ENCODE results near the gene B3GNT5.

DNA sequence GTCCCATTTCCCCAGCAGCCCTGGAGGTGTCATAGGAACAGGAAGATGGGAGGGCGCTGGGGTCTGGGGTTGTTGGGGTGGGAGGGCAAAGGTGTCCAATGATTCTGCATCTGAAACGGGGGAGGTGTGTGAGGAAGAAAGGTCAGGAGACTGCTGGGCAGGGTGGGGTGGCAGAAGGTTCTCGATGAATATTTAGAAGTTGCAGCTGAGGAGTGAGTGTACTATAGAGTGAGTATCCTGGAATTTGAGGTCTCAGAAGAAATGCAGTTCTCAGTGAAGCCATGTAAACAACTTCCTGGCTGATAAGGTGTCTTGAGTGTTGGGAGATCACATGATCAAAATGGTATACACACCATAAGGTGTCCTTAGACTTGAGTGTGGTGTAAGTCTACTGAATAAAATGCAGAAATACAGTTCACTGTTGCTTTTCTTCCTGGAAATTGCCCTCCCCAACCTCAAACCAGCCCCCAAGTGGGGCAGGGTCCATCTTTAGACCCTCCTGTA, 9.9 kb downstream of the B3GNT5 start:
- TF ChIP-seq, protein P1, sequence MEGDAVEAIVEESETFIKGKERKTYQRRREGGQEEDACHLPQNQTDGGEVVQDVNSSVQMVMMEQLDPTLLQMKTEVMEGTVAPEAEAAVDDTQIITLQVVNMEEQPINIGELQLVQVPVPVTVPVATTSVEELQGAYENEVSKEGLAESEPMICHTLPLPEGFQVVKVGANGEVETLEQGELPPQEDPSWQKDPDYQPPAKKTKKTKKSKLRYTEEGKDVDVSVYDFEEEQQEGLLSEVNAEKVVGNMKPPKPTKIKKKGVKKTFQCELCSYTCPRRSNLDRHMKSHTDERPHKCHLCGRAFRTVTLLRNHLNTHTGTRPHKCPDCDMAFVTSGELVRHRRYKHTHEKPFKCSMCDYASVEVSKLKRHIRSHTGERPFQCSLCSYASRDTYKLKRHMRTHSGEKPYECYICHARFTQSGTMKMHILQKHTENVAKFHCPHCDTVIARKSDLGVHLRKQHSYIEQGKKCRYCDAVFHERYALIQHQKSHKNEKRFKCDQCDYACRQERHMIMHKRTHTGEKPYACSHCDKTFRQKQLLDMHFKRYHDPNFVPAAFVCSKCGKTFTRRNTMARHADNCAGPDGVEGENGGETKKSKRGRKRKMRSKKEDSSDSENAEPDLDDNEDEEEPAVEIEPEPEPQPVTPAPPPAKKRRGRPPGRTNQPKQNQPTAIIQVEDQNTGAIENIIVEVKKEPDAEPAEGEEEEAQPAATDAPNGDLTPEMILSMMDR (IDR thresholded peaks at IDR 0.05) = no peak
- no peak for TF ChIP-seq POLR2A (IDR thresholded peaks at IDR 0.05)

Measured in body of pancreas (tissue), 4 donors.